Hematopoietic multipotent progenitor cell treated with erythropoietin and hydrocortisone succinate and interleukin-3 and kit ligand, for 8 days (in vitro differentiated cells): ENCODE results near the gene ZBTB24.

Source experiments
- DNase-seq: peaks from one replicate; pipeline ENCODE4 v3.0.0-alpha.2; 2015

Gene ZBTB24

DNA sequence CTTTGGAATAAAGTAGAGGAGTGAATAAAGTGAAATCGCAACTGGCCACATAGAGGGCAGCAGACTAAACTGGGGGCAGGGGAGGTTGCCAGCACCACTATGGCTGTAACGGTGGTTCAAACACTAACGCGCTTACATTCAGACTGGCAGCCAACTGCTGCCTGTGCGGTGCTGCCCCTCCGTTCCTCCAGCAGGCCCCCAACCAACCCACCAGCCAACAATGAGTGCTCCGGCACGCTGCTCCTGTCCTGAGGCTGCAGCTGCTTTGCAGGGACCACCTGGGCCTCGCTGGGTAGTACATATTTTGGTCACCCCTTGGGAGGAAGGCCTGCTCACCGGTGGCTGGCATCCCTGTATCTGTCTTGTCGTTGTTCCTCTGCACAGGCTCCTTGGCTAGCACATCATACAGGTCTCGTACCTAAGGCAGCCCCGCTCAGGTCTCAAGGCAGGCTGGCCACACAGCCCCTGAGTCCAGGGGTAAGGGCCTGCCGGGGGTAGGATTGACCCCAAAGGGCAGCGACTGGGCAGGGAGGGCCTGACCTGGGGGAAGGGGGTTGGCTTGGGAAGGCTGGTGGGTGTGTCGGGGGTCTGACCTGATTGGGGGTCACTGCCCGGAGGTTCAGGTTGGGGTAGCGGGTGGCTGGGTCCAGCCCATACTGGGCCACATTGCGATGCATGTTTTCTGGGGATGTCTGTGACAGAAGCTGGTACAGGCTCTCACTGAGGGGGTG, 33.8 kb downstream of the ZBTB24 start:
- no peak for DNase-seq

GRCh38 chr6:109448615-109449014, 34.4 kb downstream of the ZBTB24 start:
- DNase-seq, result no peak

- peak; percentile 36 for DNase-seq
Measured at GRCh38 chr6:109447878-109448555, 35.0 kb downstream of the ZBTB24 start.

- DNase-seq, result no peak
Measured at GRCh38 chr6:109447087-109447486, 35.9 kb downstream of the ZBTB24 start.

- no peak for DNase-seq
Measured at GRCh38 chr6:109446541-109446940, 36.5 kb downstream of the ZBTB24 start.

- DNase-seq, result no peak
Measured at GRCh38 chr6:109446072-109446471, 36.9 kb downstream of the ZBTB24 start.

DNA sequence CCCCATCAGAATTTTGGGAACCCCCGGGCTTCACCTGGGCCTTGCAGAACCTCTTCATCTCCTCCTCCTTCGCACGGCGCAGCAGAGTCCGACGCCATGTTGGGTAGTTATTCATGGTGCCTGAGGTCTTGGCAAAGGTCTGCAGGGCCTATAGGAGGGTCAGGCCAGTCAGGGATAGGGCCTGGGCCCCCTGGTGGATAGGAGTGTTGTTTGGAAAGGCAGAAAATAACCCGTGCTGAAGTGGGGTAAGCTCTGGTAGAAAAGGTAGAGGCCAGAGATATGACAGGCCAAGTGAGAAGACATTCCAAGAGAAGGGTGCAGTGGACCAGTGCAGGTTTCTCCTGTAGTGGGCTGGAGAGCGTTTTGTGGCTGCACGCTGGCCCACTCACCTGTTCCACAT, 37.6 kb downstream of the ZBTB24 start:
- DNase-seq, result no peak

DNA sequence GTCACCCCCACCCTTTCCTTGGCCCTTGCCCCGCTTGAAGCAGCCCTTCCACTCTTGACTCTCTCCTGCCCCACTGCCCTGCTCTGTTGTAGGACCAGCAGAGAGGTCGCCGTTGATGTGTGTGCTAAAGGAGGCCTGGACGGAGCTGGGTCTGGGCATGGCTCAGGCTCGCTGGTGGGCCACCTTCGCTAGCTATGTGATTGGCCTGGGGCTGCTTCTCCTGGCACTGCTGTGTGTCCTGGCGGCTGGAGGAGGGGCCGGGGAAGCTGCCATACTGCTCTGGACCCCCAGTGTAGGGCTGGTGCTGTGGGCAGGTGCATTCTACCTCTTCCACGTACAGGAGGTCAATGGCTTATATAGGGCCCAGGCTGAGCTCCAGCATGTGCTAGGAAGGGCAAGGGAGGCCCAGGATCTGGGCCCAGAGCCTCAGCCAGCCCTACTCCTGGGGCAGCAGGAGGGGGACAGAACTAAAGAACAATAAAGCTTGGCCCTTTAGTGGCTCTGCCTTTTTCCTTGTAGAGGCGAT, 39.5 kb downstream of the ZBTB24 start:
- DNase-seq, result no peak

DNA sequence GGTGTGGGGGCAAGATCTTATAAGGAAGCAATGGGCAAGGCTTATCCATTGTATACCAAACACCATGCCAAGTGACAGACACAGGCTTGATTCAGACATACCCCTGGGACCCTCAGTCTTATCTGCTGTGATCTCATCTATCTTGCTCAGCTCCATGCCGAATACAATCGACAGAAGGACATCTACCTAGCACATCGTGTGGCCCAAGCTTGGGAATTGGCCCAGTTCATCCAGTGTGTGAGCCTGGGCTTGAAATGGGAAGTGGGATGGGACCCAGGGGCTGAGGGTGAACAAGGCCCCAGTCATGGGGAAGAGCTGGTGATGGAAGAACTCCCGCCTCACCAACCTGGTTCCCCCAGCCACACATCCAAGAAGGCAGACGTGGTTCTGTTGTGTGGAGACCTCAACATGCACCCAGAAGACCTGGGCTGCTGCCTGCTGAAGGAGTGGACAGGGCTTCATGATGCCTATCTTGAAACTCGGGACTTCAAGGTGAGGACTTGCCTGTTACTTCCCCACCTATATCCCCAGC, 40.6 kb downstream of the ZBTB24 start:
- DNase-seq, result no peak

DNA sequence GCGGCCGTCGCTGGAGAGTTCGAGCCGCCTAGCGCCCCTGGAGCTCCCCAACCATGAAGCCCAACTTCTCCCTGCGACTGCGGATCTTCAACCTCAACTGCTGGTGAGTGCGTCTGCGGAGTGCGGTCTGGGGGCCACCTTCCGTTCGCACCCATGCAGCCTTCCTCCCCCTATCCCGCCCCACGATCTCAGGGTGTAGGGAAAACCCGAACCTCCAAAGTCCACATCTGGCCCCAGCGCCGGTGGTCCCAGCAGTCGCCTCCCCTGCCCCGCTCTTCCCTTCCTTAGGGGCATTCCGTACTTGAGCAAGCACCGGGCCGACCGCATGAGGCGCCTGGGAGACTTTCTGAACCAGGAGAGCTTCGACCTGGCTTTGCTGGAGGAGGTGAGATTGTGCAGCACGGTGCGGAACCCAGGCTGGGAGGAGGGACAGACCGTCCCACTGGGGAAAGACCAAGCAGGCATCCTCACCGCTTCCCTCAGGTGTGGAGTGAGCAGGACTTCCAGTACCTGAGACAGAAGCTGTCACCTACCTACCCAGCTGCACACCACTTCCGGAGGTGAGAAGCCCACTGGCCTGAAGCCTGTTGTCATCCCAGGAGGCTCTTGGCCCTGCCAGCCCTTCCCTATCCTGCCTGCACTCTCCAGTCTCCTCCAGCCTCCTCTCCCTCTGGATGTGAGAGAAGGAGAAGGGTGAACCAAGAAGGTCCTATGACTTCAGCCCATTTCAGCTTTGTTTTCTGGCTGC, 41.8 kb downstream of the ZBTB24 start:
- peak; percentile 63 for DNase-seq

GRCh38 chr6:109440331-109441068, 42.5 kb downstream of the ZBTB24 start, which contains the start of the genes PPIL6 and SMPD2:
TSS of gene PPIL6 (minus strand) at chr6:109440628. CDS start at chr6:109440590, 38 bp downstream.
TSS of gene SMPD2 (plus strand) at chr6:109440724. CDS start at chr6:109441122, 398 bp downstream.
- DNase-seq, result peak; percentile 84

GRCh38 chr6:109436041-109436440, 47.0 kb downstream of the ZBTB24 start:
- no peak for DNase-seq

- no peak for DNase-seq
Measured at GRCh38 chr6:109434456-109434855, 48.6 kb downstream of the ZBTB24 start.

DNA sequence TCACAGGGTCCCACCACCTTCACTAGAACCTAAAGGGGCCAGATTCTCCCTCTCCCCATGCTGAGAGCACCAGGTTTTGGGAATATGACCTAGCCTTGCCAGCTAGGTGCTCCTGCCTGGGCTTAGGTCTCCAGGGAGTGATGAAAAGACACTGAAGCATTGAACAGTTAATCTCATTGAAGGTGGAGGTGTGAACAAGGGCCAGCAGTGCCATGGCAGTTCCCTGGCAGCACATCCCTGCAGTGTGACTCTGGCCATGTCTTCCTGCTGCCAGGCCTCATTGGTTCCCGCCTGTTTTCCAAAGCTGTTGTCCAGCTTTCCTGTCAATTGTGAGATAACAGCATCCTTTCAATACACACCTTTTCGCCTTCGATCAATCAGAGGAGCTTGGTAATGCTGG, 53.5 kb downstream of the ZBTB24 start:
- DNase-seq, result no peak

DNA sequence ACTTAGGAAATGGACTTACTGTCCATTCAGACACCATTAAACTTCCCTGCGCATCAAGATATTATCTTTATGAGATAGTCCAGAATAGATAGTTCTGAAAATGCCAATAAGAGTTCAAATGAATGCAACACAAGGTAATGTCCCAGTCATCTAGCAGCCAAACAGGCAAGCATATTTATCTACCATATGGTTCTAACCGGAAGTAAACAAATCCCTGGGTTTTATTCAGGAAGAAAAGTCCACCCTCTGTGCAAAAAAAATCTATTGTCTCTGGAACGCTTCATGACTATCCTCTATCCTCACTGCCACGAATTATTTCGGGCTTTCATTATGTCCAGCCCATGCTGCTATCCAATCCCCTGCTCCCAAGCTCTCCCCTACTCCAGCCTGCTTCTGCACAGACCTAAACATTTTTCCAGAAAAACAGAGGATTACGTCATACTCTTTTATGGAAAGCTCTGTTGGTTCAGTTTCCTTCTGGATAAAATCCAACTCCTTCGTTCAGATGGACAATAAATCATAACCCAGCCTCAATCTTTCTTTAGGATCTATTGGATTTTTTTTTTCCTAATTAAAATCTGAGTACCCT, 54.0 kb downstream of the ZBTB24 start:
- no peak for DNase-seq

- no peak for DNase-seq
Measured at GRCh38 chr6:109424946-109425345, 58.1 kb downstream of the ZBTB24 start.

DNA sequence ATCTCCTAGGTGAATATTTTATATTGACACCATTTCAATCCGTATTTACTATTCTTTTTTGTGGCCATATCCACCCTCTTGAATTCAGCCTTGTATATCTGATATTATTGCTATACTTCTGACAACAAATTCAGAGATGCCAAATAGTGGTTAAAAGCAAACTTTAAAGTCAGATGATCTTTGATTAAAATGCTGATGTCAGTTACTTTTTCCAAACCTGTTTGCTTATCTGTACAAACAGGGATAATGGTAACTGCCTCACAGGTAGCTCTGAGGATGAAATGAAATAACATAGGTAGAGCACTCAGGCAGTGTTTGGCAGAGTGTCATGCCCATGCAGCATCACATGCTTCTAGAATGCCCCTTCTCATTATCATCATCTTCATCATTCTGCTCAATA, 61.8 kb downstream of the ZBTB24 start:
- DNase-seq, result no peak

DNA sequence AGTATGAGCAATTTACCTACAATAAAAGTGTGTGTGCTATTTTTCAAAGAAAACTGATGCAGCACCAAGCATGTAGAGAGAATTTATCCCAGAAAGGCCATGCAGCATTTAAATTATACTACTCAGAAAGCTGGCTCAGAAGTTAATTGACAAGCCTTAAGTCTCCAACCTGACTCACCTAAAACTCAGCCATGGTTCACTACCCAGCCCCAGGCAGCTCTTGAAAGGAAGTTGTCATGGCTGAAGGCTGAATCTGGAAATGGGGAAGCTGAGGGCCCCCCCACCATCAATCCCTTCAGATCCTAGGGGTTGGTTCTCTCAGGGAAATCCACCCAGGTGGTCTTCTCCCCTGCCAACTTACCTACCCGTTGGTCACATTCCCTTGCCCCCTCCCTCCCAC, 62.3 kb downstream of the ZBTB24 start:
- DNase-seq, result no peak

- no peak for DNase-seq
Measured at GRCh38 chr6:109417646-109418045, 65.4 kb downstream of the ZBTB24 start.
